KG1 (cell line): Measurements from ENCODE around the gene PHF21A.

Experiments
- DNase-seq: peaks from one replicate; lab custom pipeline; 2025; lab: John Stamatoyannopoulos, UW

The PHF21A gene

GRCh38 chr11:45934580-45935318 lies 186.5 kb downstream of the PHF21A start:
- DNase-seq, result no peak

GRCh38 chr11:45933846-45934579 lies 187.2 kb downstream of the PHF21A start:
- DNase-seq, result no peak

DNA sequence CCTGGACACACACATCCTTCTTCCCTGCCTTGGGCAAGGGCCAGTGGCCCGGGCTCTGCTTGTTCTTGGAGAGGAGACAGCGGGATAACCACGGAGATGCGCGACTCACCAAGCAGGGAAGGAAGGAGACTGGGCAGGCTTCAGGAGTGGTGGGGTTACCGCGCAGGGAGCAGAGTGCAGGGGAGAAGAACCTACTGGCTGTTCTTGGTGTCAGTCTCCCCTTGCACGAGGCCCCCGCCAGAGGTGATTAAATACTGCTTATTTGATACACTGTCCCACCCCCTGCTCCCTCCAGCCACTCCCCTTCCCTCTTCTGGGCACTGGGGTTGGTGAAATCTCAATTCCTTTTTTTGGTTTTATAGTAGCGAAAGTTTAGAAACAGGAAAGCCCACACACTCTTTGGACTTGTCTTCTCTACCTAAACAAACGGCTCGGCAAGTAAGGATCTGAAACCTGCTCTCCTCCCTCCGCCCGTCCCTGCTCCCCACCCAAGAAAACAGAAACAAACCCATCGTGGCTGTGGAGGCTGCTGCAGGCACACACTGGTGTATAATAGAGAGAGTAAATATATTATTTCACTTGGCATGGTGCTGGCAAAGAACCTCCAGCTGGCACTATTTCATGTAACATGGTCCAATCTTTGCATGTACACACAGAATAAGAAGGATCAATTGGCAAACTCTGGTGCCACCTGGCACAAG lies 188.0 kb downstream of the PHF21A start:
- no peak for DNase-seq

GRCh38 chr11:45932217-45932616 lies 189.0 kb downstream of the PHF21A start:
- no peak for DNase-seq

GRCh38 chr11:45931739-45932138 lies 189.5 kb downstream of the PHF21A start:
- DNase-seq, result no peak

GRCh38 chr11:45930951-45931570 lies 190.2 kb downstream of the PHF21A start:
- DNase-seq, result no peak

DNA sequence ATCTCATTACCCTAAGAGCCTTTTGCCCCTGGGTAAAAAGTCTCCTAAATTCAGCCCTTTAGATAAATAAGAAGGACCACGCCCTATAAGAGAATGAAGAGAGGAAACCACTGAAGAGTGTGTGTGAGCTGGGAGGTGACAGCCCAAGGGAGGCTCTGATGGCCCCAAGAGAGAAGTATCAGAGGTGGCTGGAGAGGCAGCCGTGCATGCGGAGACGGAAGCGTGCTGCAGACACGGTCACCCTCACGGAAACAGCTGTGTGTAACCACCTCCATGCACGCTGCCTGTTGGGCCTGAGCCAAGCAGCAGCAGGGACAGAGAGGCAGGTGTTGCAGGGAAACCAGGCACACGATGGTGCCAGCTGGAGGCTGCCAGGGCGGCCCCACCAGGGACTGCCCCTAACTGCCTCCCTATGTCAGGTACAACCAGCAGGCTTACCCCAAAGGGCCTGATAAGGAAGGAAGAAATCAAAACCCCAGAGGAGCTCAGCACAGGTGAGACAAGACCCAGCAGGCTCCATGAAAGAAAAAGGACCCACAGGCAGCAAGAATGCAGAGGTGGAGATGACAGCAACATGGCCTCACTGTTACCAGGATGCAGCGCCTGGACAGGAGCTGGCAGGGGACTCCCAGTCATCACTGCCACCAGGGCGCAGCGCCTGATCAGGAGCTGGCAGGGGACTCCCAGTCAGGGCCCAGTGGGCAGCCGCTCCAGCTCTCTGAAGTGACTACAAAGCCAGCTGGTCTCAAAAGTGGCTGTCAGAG lies 191.0 kb downstream of the PHF21A start:
- DNase-seq, result no peak

- no peak for DNase-seq
Observed at GRCh38 chr11:45929486-45930030, 191.7 kb downstream of the PHF21A start.

GRCh38 chr11:45928535-45929215 lies 192.6 kb downstream of the PHF21A start:
- no peak for DNase-seq

GRCh38 chr11:45927684-45928413 lies 193.4 kb downstream of the PHF21A start:
- no peak for DNase-seq

DNA sequence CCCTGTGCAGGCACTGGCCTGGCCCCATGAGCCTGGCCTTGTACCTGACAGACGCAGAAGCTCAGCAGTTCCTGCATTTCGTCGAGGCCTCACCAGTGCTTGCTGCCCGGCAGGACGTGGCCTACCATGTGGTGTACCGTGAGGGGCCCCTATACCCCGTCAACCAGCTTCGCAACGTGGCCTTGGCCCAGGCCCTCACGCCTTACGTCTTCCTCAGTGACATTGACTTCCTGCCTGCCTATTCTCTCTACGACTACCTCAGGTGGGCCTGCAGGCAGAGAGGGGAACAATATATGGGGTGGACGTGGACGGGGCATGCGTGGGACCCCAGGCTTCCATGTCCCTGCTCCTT lies 193.9 kb downstream of the PHF21A start:
- no peak for DNase-seq

- DNase-seq, result no peak
Observed at GRCh38 chr11:45926536-45927331, 194.5 kb downstream of the PHF21A start.

DNA sequence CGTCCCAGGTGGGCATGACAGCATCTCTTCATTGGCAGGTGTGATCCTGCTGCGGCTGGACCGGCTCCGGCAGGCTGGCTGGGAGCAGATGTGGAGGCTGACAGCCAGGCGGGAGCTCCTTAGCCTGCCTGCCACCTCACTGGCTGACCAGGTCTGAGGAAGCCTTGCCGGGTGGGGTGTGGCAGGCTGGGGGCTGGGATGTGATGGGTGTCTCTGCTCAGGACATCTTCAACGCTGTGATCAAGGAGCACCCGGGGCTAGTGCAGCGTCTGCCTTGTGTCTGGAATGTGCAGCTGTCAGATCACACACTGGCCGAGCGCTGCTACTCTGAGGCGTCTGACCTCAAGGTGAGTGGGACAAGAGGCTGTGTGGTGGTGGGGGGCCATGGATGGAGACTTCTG lies 195.3 kb downstream of the PHF21A start:
- DNase-seq, result no peak

DNA sequence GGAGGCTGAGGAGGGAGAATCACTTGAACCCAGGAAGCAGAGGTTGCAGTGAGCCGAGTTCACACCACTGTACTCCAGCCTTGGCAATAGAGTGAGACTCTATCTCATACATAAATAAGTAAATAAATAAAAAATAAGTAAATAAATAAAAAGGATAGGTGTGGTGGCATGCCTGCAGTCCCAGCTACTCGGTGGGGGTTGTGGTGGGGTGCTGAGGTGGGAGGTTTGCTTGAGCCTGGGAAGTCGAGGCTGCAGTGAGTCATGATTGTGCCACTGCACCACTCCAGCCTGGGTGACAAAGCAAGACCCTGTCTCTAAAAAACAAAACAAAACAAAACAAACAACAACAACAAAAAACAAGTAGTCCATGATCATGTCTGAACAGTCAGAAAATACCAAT lies 195.7 kb downstream of the PHF21A start:
- DNase-seq, result no peak

DNA sequence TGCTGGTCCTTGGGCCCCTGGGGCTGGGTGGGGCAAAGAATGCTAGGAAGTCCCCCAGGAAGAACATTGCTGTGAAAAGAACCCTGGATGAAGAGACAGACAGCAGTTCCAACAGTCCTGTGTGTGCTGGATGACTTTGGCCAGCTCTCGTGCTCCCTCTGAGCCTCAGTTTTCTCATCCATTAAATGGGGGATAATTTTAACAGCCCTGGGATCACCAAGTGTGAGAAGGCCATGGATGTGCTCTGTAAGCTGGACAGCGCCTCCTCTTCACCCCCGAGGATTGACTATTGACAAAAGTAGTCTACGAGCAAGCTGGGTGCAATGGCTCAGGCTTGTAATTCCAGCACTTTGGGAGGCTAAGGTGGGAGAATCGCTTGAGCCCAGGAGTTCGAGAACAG lies 196.3 kb downstream of the PHF21A start:
- DNase-seq, result no peak

GRCh38 chr11:45924036-45924915 lies 197.0 kb downstream of the PHF21A start:
- DNase-seq, result no peak

GRCh38 chr11:45922425-45923082 lies 198.7 kb downstream of the PHF21A start, which contains the start of gene LARGE2:
TSS of gene LARGE2 (plus strand) at chr11:45922656. CDS start at chr11:45922883, 227 bp downstream.
- no peak for DNase-seq
